Ishikawa (cell line): ENCODE data around the gene NEK11.

Source experiments
- CEBPB ChIP-seq: IDR thresholded peaks from 2 replicates; pipeline ENCODE4 v1.6.1; 2012
- CREB1 ChIP-seq: IDR thresholded peaks from 2 replicates; pipeline ENCODE4 v1.6.1; 2012; ENCODE audit warnings: low read depth
- EGR1 ChIP-seq: IDR thresholded peaks from 2 replicates; pipeline ENCODE4 v1.6.1; 2012
- EP300 ChIP-seq: IDR thresholded peaks from 2 replicates; pipeline ENCODE4 v1.6.1; 2012; ENCODE audit warnings: borderline replicate concordance
- FOXM1 ChIP-seq: IDR thresholded peaks from 2 replicates; pipeline ENCODE4 v1.6.1; 2012; ENCODE audit warnings: low read depth, borderline replicate concordance
- NFIC ChIP-seq: IDR thresholded peaks from 2 replicates; pipeline ENCODE4 v1.6.1; 2012
- RAD21 ChIP-seq: IDR thresholded peaks from 2 replicates; pipeline ENCODE4 v1.6.1; 2012; ENCODE audit warnings: low read depth
- REST ChIP-seq: IDR thresholded peaks from 2 replicates; pipeline ENCODE4 v1.6.1; 2012; ENCODE audit warnings: low read depth, mild to moderate bottlenecking
- TAF1 ChIP-seq: IDR thresholded peaks from 2 replicates; pipeline ENCODE4 v1.6.1; 2012; ENCODE audit warnings: low read depth, mild to moderate bottlenecking
- TCF12 ChIP-seq: IDR thresholded peaks from 2 replicates; pipeline ENCODE4 v1.6.1; 2012; ENCODE audit warnings: low read depth
- TEAD4 ChIP-seq: IDR thresholded peaks from 2 replicates; pipeline ENCODE4 v1.6.1; 2012
- USF1 ChIP-seq: IDR thresholded peaks from 2 replicates; pipeline ENCODE4 v1.6.1; 2012
- YY1 ChIP-seq: IDR thresholded peaks from 2 replicates; pipeline ENCODE4 v1.6.1; 2012; ENCODE audit warnings: low read depth
- ZBTB7A ChIP-seq: IDR thresholded peaks from 2 replicates; pipeline ENCODE4 v1.6.1; 2012; ENCODE audit warnings: low read depth
- TF ChIP-seq, protein P1 (sequence below): IDR thresholded peaks from 2 replicates; pipeline ENCODE4 v1.6.1; 2012

NEK11 gene

GRCh38 chr3:131081224-131081623 lies 54.5 kb downstream of the NEK11 start:
- no peak for TF ChIP-seq TAF1
- no peak for TF ChIP-seq NFIC
- TF ChIP-seq REST: no peak
- TF ChIP-seq YY1: no peak
- no peak for TF ChIP-seq RAD21
- TF ChIP-seq TEAD4: no peak
- no peak for TF ChIP-seq EP300
- no peak for TF ChIP-seq FOXM1
- TF ChIP-seq USF1: no peak
- TF ChIP-seq TCF12: no peak
- TF ChIP-seq EGR1: no peak
- TF ChIP-seq CEBPB: no peak
- TF ChIP-seq, protein P1, sequence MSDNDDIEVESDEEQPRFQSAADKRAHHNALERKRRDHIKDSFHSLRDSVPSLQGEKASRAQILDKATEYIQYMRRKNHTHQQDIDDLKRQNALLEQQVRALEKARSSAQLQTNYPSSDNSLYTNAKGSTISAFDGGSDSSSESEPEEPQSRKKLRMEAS: no peak
- TF ChIP-seq CREB1: no peak
- TF ChIP-seq ZBTB7A: no peak

- TF ChIP-seq REST (no peak), CREB1 (no peak), TCF12 (no peak), USF1 (no peak)
Observed at GRCh38 chr3:131082246-131082645, 55.6 kb downstream of the NEK11 start.

DNA sequence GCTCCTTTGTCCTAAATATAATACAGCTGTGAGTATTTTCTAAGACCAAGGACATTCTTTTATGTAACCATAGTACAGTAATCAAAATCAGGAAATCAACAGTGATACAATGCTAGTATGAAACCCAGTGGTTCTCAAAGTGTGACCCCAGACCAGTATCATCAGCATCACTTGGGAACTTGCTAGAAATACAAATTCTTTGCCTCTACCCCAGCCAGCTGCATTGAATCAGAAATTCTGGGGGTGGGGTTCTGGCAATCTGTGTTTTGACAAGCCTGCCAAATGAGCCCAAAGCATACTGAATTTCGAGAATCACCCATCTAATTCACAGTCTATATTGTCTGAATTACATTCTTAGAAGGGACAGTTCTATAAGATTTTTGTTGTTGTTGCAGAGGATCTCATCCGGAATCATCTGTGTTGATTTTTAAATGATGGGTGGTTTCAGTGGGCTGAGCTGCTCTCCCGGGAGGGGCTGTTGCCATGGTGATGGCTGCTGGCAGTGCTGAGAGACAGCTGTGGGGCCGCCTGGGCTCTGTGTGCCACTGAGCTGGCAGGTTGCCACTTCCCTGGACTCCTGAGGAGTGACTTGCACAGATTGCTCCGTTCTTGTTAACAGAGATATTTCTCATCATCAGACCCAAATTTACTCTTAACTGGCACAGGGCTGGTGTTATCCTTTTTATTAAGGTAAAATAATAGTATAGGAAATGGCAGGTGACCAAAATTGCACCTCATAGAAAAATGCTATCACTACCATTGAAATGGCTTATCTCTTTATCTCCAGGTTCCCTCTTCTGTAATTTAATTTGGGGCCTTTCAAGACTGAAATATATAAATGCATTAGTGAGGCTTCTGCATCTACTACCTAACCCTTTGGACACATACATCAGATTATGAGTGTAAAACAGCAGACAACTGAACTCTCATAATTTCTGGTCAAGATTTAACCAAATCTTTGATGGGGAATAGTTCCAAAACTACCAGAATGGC lies 56.5 kb downstream of the NEK11 start:
- TF ChIP-seq TCF12 (no peak), NFIC (no peak; the same call in 1 of the 2 replicates), TEAD4 (no peak), CEBPB (no peak), EGR1 (no peak), EP300 (no peak), TAF1 (no peak), FOXM1 (no peak), YY1 (no peak), USF1 (no peak), RAD21 (no peak), CREB1 (no peak)
- TF ChIP-seq, protein P1: no peak

GRCh38 chr3:131091768-131092167 lies 65.1 kb downstream of the NEK11 start:
- TF ChIP-seq TCF12: no peak
- no peak for TF ChIP-seq ZBTB7A
- no peak for TF ChIP-seq CEBPB
- 0 out of 2 replicates have a peak, but pooled peaks have one; percentile 27 for TF ChIP-seq TEAD4
- TF ChIP-seq EP300: no peak

GRCh38 chr3:131107637-131108433 lies 81.2 kb downstream of the NEK11 start:
- TF ChIP-seq, protein P1: no peak
- TF ChIP-seq ZBTB7A (no peak), TCF12 (no peak), REST (no peak), EGR1 (no peak), CREB1 (no peak), CEBPB (no peak), USF1 (no peak), YY1 (no peak), NFIC (no peak), TAF1 (no peak), EP300 (no peak), FOXM1 (no peak), RAD21 (no peak), TEAD4 (no peak)
